Fibroblast of the aortic adventitia (primary cell): ENCODE measurements around the gene WDR27. TPM values are rescaled to one million over a fixed set of nuclear protein-coding genes. Genes with fewer than 3 reads are reported as not detected.
"Not testable (repeated sequence)": the region's sequence is repeated elsewhere in the genome, so short reads cannot be mapped to it uniquely, and the experiment has no call there.

ENCODE experiments used
- DNase-seq: peaks from one replicate; pipeline ENCODE4 v3.0.0-alpha.2; 2010; ENCODE audit warnings: low read depth
- H3K4me3 ChIP-seq: 2 replicates; pipeline ENCODE4 v1.5.1; 2011; ENCODE audit warnings: low read depth, mild to moderate bottlenecking, control low read depth, low read length, moderate library complexity
- total RNA-seq: library from RNA; depleted of rRNA; stranded (reverse); fragments of >200 nt; gene quantifications from 2 replicates; pipeline ENCODE4 v1.2.3, GENCODE V29; 2012; ENCODE audit warnings: low replicate concordance
- TF ChIP-seq, protein P1 (sequence below): IDR thresholded peaks from 2 replicates; pipeline ENCODE4 v1.5.1; 2011; ENCODE audit warnings: mild to moderate bottlenecking, low read length, control low read depth, inconsistent platforms; ENCODE audit not compliant: insufficient read depth

WDR27 gene
- total RNA-seq, 1 donor: 19.9 TPM

DNA sequence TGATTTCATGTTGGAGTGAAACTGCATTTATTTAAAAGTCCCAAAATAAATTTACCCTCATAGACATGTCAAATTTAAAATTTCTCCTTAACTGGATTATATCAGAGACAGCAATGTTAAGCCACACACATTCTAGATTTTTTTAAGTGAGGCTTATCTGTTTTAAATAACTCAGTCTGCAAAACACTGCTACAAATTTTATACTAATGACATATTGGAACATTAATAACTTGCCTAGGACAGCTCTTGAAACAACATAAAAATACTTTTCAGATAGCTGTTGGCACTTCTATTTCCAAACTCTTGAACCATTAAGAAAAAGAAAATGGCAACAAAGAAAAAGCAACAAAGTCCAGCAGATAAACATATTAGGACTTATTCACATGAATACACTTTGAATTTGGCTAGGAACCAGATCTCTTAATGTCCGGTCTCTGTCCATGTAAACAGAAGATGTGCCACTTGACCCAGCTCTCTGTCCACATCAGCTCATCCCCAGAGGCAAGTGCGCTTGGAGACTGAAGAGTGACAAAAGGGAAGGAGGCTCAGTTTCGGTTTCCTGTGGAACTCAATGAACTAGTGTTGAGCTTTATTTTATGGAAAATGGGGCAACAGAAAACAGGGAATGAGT is 228.9 kb downstream of the WDR27 start:
- TF ChIP-seq, protein P1, sequence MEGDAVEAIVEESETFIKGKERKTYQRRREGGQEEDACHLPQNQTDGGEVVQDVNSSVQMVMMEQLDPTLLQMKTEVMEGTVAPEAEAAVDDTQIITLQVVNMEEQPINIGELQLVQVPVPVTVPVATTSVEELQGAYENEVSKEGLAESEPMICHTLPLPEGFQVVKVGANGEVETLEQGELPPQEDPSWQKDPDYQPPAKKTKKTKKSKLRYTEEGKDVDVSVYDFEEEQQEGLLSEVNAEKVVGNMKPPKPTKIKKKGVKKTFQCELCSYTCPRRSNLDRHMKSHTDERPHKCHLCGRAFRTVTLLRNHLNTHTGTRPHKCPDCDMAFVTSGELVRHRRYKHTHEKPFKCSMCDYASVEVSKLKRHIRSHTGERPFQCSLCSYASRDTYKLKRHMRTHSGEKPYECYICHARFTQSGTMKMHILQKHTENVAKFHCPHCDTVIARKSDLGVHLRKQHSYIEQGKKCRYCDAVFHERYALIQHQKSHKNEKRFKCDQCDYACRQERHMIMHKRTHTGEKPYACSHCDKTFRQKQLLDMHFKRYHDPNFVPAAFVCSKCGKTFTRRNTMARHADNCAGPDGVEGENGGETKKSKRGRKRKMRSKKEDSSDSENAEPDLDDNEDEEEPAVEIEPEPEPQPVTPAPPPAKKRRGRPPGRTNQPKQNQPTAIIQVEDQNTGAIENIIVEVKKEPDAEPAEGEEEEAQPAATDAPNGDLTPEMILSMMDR: no peak
- H3K4me3 ChIP-seq: no peak overlapping the region
- DNase-seq: no peak

GRCh38 chr6:169470790-169471189 is 231.0 kb downstream of the WDR27 start:
- no peak for DNase-seq
- TF ChIP-seq, protein P1: no peak
- H3K4me3 ChIP-seq: no peak overlapping the region

- no peak overlapping the region for H3K4me3 ChIP-seq
- TF ChIP-seq, protein P1: no peak
- no peak for DNase-seq
Measured at GRCh38 chr6:169469028-169469427, 232.8 kb downstream of the WDR27 start.

GRCh38 chr6:169467755-169468154 is 234.1 kb downstream of the WDR27 start:
- not testable (repeated sequence) for DNase-seq, H3K4me3 ChIP-seq

GRCh38 chr6:169466256-169466655 is 235.6 kb downstream of the WDR27 start:
- not testable (repeated sequence) for DNase-seq

DNA sequence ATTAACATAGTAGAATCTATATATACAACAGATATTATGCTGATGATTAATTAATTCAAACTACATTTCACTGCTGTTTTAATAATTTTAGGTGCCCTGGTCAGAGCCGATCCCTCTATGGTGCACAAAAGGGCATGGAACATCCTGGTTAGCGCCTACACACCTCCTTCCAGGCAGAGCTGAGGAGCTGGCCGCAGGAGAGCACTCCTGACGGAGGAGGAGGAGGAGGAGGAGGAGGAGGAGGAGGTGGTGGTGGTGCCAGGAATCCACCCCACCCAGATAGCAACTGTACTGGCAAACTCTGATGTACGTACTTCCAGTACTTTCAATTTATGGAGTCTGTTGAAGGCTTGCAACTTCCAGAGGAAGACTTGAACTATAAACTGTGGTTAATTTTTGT is 244.1 kb downstream of the WDR27 start:
- TF ChIP-seq, protein P1: no peak
- no peak overlapping the region for H3K4me3 ChIP-seq
- DNase-seq: no peak

More at GRCh38 chr6:169466256-169466655, 235.6 kb downstream of the WDR27 start:
- not testable (repeated sequence) for H3K4me3 ChIP-seq

GRCh38 chr6:169456840-169457239 is 245.0 kb downstream of the WDR27 start:
- DNase-seq: no peak

GRCh38 chr6:169455470-169455869 is 246.4 kb downstream of the WDR27 start:
- DNase-seq: no peak
- no peak overlapping the region for H3K4me3 ChIP-seq
- TF ChIP-seq, protein P1: no peak

More at GRCh38 chr6:169456840-169457239, 245.0 kb downstream of the WDR27 start:
- TF ChIP-seq, protein P1: no peak
- no peak overlapping the region for H3K4me3 ChIP-seq
